Measurements from ENCODE around the gene WDR74.

The WDR74 gene

DNA sequence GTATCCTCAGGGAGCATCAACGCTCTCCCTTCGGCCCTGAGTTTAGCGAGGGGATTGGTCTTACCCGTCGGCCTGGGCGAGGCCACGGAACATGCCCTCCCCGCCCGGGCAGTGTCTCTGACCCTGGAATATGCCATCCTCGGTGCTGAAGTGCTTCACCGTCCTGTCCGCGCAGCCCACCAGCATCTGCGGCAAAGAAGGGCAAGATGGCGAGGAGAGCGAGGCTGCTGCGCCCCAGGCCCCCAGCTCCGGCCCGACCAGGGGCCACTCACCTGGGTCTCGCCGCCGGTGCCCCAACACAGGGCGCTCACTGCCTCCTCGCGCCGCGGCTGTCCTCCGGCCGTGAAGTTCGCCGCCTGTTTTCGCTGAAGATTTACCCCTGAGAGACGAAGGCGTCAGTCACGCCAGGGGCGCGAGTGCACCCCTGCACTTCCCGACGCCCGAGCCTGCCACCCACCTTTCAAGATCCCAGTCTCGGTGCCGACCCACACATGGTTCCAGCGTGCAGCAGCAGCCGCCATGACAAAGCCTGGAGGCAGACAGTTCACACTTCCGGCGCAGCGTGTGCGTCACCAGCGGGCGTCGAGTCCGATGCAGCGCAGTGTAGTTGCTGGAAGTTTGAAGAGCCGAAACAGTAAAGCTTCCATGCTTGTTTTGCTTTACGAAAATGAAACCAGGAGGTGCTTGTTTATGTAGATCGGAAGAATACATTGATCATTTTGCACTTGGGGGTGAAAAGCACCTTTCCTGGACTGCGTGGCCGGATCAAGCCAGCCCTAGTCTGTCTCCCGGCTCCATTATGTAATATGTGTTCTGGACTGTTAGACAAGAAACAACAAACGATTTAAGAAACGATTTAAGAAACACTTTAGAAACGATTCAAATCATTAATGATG lies at the start of gene WDR74:
Gene WDR74, minus strand, starts transcription at position 541 of the 896 bp plus-strand sequence. Its CDS starts 20 bp downstream, at position 521.
- ATAC-seq: peak; percentile 76
- H3K4me1 Mint-ChIP-seq: peaks cover 20% of the 10 kb centered on the region
- no peak within 1 kb of the TSS for H3K27ac Mint-ChIP-seq
- peaks cover 30% of the 10 kb centered on the region for H3K36me3 Mint-ChIP-seq
- H3K9me3 Mint-ChIP-seq: no peaks in the 10 kb centered on the region
- H3K27me3 Mint-ChIP-seq: no peaks in the 10 kb centered on the region
- H3K4me3 Mint-ChIP-seq: no peak within 1 kb of the TSS

DNA sequence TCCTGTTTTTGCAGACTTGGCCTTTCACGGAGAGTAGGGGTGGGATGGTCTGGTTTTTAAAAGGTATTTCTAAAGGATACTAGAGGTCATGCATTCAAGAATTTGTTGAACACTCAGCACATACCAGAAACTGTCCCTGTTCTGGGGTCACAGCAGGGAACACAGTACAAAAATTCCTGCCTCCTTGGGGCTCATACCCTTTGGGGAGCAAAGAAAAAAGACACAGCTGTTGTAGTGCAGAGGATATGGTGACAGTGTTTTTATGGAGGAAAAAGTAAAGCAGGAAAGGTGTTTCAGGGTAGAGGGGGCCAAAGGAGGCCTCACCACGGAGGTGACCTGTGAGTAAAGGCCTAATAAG lies 49.7 kb upstream of the WDR74 start:
- peaks cover 52% of the 10 kb centered on the region for H3K36me3 Mint-ChIP-seq
- H3K27ac Mint-ChIP-seq: no peak overlapping the region
- H3K4me1 Mint-ChIP-seq: peaks cover 17% of the 10 kb centered on the region
- H3K9me3 Mint-ChIP-seq: no peaks in the 10 kb centered on the region
- no peak for ATAC-seq
- H3K4me3 Mint-ChIP-seq: no peak overlapping the region
- no peaks in the 10 kb centered on the region for H3K27me3 Mint-ChIP-seq

DNA sequence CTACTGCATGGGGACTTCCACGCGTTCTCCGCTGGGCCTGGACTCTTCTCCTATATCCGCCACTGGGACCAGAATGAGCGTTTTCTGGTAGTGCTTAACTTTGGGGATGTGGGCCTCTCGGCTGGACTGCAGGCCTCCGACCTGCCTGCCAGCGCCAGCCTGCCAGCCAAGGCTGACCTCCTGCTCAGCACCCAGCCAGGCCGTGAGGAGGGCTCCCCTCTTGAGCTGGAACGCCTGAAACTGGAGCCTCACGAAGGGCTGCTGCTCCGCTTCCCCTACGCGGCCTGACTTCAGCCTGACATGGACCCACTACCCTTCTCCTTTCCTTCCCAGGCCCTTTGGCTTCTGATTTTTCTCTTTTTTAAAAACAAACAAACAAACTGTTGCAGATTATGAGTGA lies 49.0 kb upstream of the WDR74 start:
- peaks cover 24% of the 10 kb centered on the region for H3K4me1 Mint-ChIP-seq
- H3K27ac Mint-ChIP-seq: no peak overlapping the region
- H3K4me3 Mint-ChIP-seq: no peak overlapping the region
- no peak for ATAC-seq
- no peaks in the 10 kb centered on the region for H3K27me3 Mint-ChIP-seq
- no peaks in the 10 kb centered on the region for H3K9me3 Mint-ChIP-seq
- peaks cover 59% of the 10 kb centered on the region for H3K36me3 Mint-ChIP-seq

- peaks cover 46% of the 10 kb centered on the region for H3K4me1 Mint-ChIP-seq
- no peak overlapping the region for H3K27ac Mint-ChIP-seq
- ATAC-seq: no peak
- peaks cover 84% of the 10 kb centered on the region for H3K36me3 Mint-ChIP-seq
- H3K9me3 Mint-ChIP-seq: no peaks in the 10 kb centered on the region
- no peaks in the 10 kb centered on the region for H3K27me3 Mint-ChIP-seq
- H3K4me3 Mint-ChIP-seq: no peak overlapping the region
Measured at GRCh38 chr11:62885137-62885750, 45.9 kb upstream of the WDR74 start.

DNA sequence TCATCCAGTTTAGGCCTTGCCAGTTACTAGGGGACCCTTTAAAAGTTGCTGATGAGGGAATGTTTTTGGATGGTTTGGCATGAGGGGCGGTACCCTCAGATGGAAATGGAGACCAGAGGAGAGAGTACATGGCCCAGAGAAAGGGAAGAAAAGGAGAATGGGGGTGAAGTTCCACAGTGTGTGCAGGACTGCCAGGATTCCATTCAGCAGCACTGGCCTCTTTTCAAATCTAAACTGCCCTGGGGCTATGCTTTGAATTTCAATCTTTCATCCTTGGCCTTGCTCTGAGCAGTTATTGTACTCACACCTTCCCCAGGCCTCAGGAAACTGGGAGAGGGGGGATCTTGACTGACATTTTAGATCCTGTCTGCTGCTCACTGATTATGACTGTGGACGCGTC lies 44.3 kb upstream of the WDR74 start:
- H3K4me3 Mint-ChIP-seq: peak overlapping the region; percentile 34
- no peak for ATAC-seq
- no peaks in the 10 kb centered on the region for H3K27me3 Mint-ChIP-seq
- peaks cover 50% of the 10 kb centered on the region for H3K4me1 Mint-ChIP-seq
- no peaks in the 10 kb centered on the region for H3K9me3 Mint-ChIP-seq
- H3K27ac Mint-ChIP-seq: peak overlapping the region; percentile 97
- H3K36me3 Mint-ChIP-seq: peaks cover 68% of the 10 kb centered on the region

- H3K4me3 Mint-ChIP-seq: peak overlapping the region; percentile 99
- H3K36me3 Mint-ChIP-seq: peaks cover 63% of the 10 kb centered on the region
- H3K4me1 Mint-ChIP-seq: peaks cover 49% of the 10 kb centered on the region
- no peaks in the 10 kb centered on the region for H3K9me3 Mint-ChIP-seq
- ATAC-seq: no peak
- H3K27me3 Mint-ChIP-seq: no peaks in the 10 kb centered on the region
- H3K27ac Mint-ChIP-seq: peak overlapping the region; percentile 97
Measured at GRCh38 chr11:62882788-62883501, 43.6 kb upstream of the WDR74 start.

DNA sequence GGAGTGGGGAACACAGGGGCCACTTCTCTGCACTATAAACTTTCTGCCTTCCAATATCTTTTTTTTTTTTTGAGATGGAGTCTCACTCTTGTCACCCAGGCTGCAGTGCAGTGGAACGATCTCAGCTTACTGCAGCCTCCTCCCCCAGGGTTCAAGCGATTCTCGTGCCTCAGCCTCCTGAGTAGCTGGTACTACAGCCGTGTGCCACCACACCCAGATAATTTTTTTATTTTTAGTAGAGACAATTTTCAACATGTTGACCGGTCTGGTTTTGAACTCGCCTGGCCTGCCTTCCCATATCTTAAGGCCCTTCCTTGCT lies 43.0 kb upstream of the WDR74 start:
- Mint-ChIP-seq H3K27ac (peak overlapping the region; percentile 97), H3K27me3 (no peaks in the 10 kb centered on the region), H3K4me1 (peaks cover 49% of the 10 kb centered on the region), H3K4me3 (peak overlapping the region; percentile 99), H3K36me3 (peaks cover 63% of the 10 kb centered on the region), H3K9me3 (no peaks in the 10 kb centered on the region)
- no peak for ATAC-seq

- Mint-ChIP-seq H3K4me3 (peak overlapping the region; percentile 99), H3K36me3 (peaks cover 63% of the 10 kb centered on the region), H3K27ac (peak overlapping the region; percentile 97), H3K27me3 (no peaks in the 10 kb centered on the region), H3K4me1 (peaks cover 49% of the 10 kb centered on the region), H3K9me3 (no peaks in the 10 kb centered on the region)
- ATAC-seq: peak; percentile 80
Measured at GRCh38 chr11:62881579-62882430, 42.4 kb upstream of the WDR74 start.

DNA sequence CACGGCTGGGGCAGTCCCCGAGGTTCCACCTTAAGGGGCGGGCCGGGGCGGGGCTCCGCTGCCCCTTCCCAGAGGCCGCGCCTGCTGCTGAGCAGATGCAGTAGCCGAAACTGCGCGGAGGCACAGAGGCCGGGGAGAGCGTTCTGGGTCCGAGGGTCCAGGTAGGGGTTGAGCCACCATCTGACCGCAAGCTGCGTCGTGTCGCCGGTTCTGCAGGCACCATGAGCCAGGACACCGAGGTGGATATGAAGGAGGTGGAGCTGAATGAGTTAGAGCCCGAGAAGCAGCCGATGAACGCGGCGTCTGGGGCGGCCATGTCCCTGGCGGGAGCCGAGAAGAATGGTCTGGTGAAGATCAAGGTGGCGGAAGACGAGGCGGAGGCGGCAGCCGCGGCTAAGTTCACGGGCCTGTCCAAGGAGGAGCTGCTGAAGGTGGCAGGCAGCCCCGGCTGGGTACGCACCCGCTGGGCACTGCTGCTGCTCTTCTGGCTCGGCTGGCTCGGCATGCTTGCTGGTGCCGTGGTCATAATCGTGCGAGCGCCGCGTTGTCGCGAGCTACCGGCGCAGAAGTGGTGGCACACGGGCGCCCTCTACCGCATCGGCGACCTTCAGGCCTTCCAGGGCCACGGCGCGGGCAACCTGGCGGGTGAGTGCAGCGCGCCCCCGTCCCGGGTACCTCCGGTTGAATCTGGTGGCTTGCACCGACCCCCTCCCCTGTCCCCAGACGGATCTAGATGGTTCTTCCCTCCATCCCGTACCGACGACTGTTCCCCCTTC lies 41.6 kb upstream of the WDR74 start, which contains the start of gene SLC3A2:
Gene SLC3A2, plus strand, starts transcription at position 94 of the 776 bp plus-strand sequence. Its CDS starts 128 bp downstream, at position 222.
- peaks cover 49% of the 10 kb centered on the region for H3K4me1 Mint-ChIP-seq
- peak within 1 kb of the TSS; percentile 99 for H3K4me3 Mint-ChIP-seq
- H3K27ac Mint-ChIP-seq: peak within 1 kb of the TSS; percentile 97
- H3K9me3 Mint-ChIP-seq: no peaks in the 10 kb centered on the region
- H3K36me3 Mint-ChIP-seq: peaks cover 59% of the 10 kb centered on the region
- ATAC-seq: peak; percentile 93
- H3K27me3 Mint-ChIP-seq: no peaks in the 10 kb centered on the region

DNA sequence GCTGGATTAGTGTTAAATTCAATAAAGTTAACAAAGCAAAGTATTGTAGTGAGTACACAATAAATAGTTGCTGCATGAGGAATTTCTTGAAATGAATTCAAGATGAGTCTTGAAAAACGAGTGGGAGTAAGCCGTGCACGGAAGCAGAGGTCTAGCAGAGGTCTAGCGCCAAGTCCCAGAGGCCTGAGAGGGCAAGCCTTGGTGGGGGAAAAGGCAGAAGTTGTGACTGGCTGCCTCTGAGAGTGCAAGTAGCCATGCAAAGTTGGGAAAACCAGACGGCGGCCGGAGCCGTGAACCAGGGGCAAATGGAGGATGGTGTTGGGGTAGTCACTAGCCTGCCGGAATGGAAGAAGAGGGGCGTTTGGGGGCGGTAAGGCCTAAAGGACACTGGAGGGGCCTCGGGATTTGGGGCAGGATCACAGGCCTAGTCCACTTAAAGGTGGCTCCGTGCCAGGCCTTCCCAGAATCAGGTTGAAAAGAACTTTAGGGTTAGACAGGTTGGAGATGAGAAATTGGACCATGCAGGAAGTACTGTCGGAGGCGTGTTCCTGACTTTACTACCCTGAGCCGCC lies 40.9 kb upstream of the WDR74 start:
- H3K4me3 Mint-ChIP-seq: peak overlapping the region; percentile 99
- H3K27me3 Mint-ChIP-seq: no peaks in the 10 kb centered on the region
- no peaks in the 10 kb centered on the region for H3K9me3 Mint-ChIP-seq
- peaks cover 53% of the 10 kb centered on the region for H3K36me3 Mint-ChIP-seq
- ATAC-seq: peak; percentile 67
- peaks cover 45% of the 10 kb centered on the region for H3K4me1 Mint-ChIP-seq
- peak overlapping the region; percentile 97 for H3K27ac Mint-ChIP-seq

- Mint-ChIP-seq H3K4me3 (peak overlapping the region; percentile 99), H3K4me1 (peaks cover 42% of the 10 kb centered on the region), H3K9me3 (no peaks in the 10 kb centered on the region), H3K36me3 (peaks cover 50% of the 10 kb centered on the region), H3K27ac (peak overlapping the region; percentile 97), H3K27me3 (no peaks in the 10 kb centered on the region)
- no peak for ATAC-seq
Measured at GRCh38 chr11:62879235-62879978, 40.0 kb upstream of the WDR74 start.

DNA sequence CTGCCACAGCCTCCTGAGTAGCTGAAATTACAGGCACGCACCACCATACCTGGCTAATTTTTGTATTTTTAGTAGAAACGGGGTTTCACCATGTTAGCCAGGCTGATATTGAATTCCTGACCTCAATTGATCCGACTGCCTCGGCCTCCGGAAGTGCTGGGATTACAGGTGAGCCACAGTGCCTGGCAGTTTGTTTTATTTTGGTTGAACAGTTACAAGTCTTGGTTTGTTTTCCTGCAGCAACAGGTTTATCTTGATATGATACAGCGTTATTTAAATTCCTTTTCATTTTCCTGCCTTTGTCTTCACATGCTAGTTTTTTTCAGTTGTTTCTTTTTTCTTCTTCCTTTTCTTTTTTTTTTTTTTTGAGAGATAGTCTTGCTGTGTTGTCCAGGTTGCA lies 37.3 kb upstream of the WDR74 start:
- no peak for ATAC-seq
- Mint-ChIP-seq H3K27me3 (no peaks in the 10 kb centered on the region), H3K36me3 (peaks cover 28% of the 10 kb centered on the region), H3K4me1 (peaks cover 16% of the 10 kb centered on the region), H3K9me3 (no peaks in the 10 kb centered on the region), H3K4me3 (no peak overlapping the region), H3K27ac (peak overlapping the region; percentile 39)

- H3K27ac Mint-ChIP-seq: no peak overlapping the region
Measured at GRCh38 chr11:62875698-62876478, 36.5 kb upstream of the WDR74 start.

More at GRCh38 chr11:62875698-62876478, 36.5 kb upstream of the WDR74 start:
- Mint-ChIP-seq H3K4me3 (no peak overlapping the region), H3K9me3 (no peaks in the 10 kb centered on the region), H3K4me1 (peaks cover 15% of the 10 kb centered on the region), H3K36me3 (peaks cover 24% of the 10 kb centered on the region), H3K27me3 (no peaks in the 10 kb centered on the region)
- no peak for ATAC-seq
